ENCODE results near the gene COL12A1.

GRCh38 chr6:75249837-75250236, 44.0 kb upstream of the COL12A1 start:
- TF ChIP-seq CTCF (IDR thresholded peaks at IDR 0.05; ENCODE audit: borderline replicate concordance, extremely low read depth, low read length, poor library complexity, severe bottlenecking), result no peak
- TF ChIP-seq EZH2 (IDR thresholded peaks at IDR 0.05; ENCODE audit: borderline replicate concordance, low read depth, low read length, severe bottlenecking), result no peak
